GM18517 (cell line): ENCODE results near the gene RSF1.

Experiments used
- ATAC-seq: cut with Tn5 transposase; IDR thresholded peaks from one replicate; pipeline ENCODE4 v1.9.1; 2021; ENCODE audit warnings: mild to moderate bottlenecking, moderate library complexity; ENCODE audit not compliant: unreplicated experiment

RSF1 gene

GRCh38 chr11:77630157-77630710, 190.3 kb downstream of the RSF1 start:
- ATAC-seq: no peak

GRCh38 chr11:77619576-77620198, 200.8 kb downstream of the RSF1 start:
- ATAC-seq: no peak

DNA sequence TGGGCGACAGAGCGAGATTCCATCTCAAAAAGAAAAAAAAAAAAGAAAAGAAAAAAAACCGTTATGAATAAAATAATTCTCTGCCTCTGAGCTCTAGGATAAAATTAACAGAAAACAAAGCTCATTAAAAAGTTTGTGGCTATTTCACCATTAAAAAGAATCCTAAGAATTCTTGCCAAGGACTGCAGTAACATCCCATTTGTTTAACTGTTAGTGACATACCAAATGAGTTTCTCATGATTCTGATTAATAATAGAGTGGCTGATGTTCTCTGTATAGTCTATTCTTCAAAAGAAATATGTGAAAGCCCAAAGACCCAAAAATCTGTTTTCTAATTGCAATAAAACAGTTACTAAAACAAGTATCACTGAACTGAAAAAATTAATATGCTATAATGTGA, 202.6 kb downstream of the RSF1 start:
- no peak for ATAC-seq

- ATAC-seq: no peak
Observed at GRCh38 chr11:77611921-77612320, 208.6 kb downstream of the RSF1 start.
